Muscle of leg (tissue), 11 donors: ENCODE measurements around the gene RPS10. TPM values are rescaled to one million over a fixed set of nuclear protein-coding genes. Genes with fewer than 3 reads are reported as not detected.
"Not testable (repeated sequence)": the region's sequence is repeated elsewhere in the genome, so short reads cannot be mapped to it uniquely, and the experiment has no call there.

Experiments used
- DNase-seq: peaks from one replicate; pipeline ENCODE4 v3.0.0; 2013
- H3K27ac ChIP-seq: one replicate; pipeline ENCODE4 v1.5.1; 2013; ENCODE audit warnings: mild to moderate bottlenecking, low read length, control low read depth
- H3K27me3 ChIP-seq: one replicate; pipeline ENCODE4 v1.6.1; 2013; ENCODE audit warnings: low read length; ENCODE audit not compliant: control insufficient read depth, insufficient read depth
- H3K36me3 ChIP-seq: one replicate; pipeline ENCODE4 v1.6.1; 2013; ENCODE audit warnings: low read length; ENCODE audit not compliant: control insufficient read depth, insufficient read depth
- H3K4me1 ChIP-seq: one replicate; pipeline ENCODE4 v1.6.1; 2013; ENCODE audit warnings: low read length; ENCODE audit not compliant: control insufficient read depth, insufficient read depth
- H3K4me3 ChIP-seq: one replicate; pipeline ENCODE4 v1.5.1; 2013; ENCODE audit warnings: low read length, control low read depth
- H3K9me3 ChIP-seq: replicated peaks from 2 replicates; pipeline ENCODE4 v1.6.1; 2013; ENCODE audit warnings: low read depth, low read length; ENCODE audit not compliant: control insufficient read depth
- WGBS: methylation state at CpG from one replicate; pipeline ENCODE4 v1.1.5; 2013; ENCODE audit warnings: missing lambda C conversion rate; ENCODE audit not compliant: insufficient coverage; 5-methylcytosine and 5-hydroxymethylcytosine counted together
- polyA plus RNA-seq, 8 donors: library from polyadenylated mRNA; unstranded; fragments of 120-200 nt; gene quantifications; one replicate each; pipeline versions ENCODE4 v1.2.1 to v1.2.3, GENCODE V29; 2013; ENCODE audit warnings: inconsistent platforms in 1 of 8, low replicate concordance in 1 of 8; ENCODE audit not compliant: insufficient read length in 8 of 8, insufficient read depth in 1 of 8
- total RNA-seq: library from RNA; stranded (reverse); fragments of 120-200 nt; gene quantifications from one replicate; pipeline ENCODE4 v1.2.4, GENCODE V29; 2013

RPS10 gene
- total and polyA plus RNA-seq, 9 donors, result 1,692 to 3,799 (median 1,893) TPM

- H3K4me1 ChIP-seq, H3K27me3 ChIP-seq, H3K4me3 ChIP-seq, H3K36me3 ChIP-seq, DNase-seq, H3K9me3 ChIP-seq, H3K27ac ChIP-seq: not testable (repeated sequence)
- WGBS, result 93% methylated on average over 2 of the region's 5 CpGs
Observed at GRCh38 chr6:34377571-34377970, 48.3 kb downstream of the RPS10 start.

- Histone ChIP-seq H3K9me3 (no peaks in the 10 kb centered on the region), H3K27ac (no peak overlapping the region), H3K27me3 (no peaks in the 10 kb centered on the region), H3K4me3 (no peak overlapping the region), H3K4me1 (no peaks in the 10 kb centered on the region), H3K36me3 (no peaks in the 10 kb centered on the region)
- 88% methylated on average over 5 of the region's 5 CpGs for WGBS
- DNase-seq, result no peak
Observed at GRCh38 chr6:34375833-34376232, 50.0 kb downstream of the RPS10 start.

GRCh38 chr6:34374508-34374907 lies 51.4 kb downstream of the RPS10 start:
- no peaks in the 10 kb centered on the region for H3K27me3 ChIP-seq
- 75% methylated on average over 2 of the region's 4 CpGs for WGBS
- DNase-seq, result no peak
- no peaks in the 10 kb centered on the region for H3K9me3 ChIP-seq
- H3K36me3 ChIP-seq, result peaks cover 4% of the 10 kb centered on the region
- H3K27ac ChIP-seq, result peak overlapping the region; percentile 9
- H3K4me3 ChIP-seq, result no peak overlapping the region
- H3K4me1 ChIP-seq, result peaks cover 3% of the 10 kb centered on the region

GRCh38 chr6:34374069-34374468 lies 51.8 kb downstream of the RPS10 start:
- no CpG with 5 or more reads among the region's 3 CpGs for WGBS
- peak; percentile 39 for DNase-seq
- H3K4me1 ChIP-seq, result peaks cover 3% of the 10 kb centered on the region
- peaks cover 4% of the 10 kb centered on the region for H3K36me3 ChIP-seq
- H3K4me3 ChIP-seq, result no peak overlapping the region
- peak overlapping the region; percentile 13 for H3K27ac ChIP-seq
- no peaks in the 10 kb centered on the region for H3K9me3 ChIP-seq
- no peaks in the 10 kb centered on the region for H3K27me3 ChIP-seq

- DNase-seq, result no peak
- no peak overlapping the region for H3K27ac ChIP-seq
- no peaks in the 10 kb centered on the region for H3K9me3 ChIP-seq
- no peaks in the 10 kb centered on the region for H3K27me3 ChIP-seq
- H3K4me1 ChIP-seq, result peaks cover 3% of the 10 kb centered on the region
- H3K36me3 ChIP-seq, result peaks cover 4% of the 10 kb centered on the region
- WGBS, result no CpG with 5 or more reads among the region's 5 CpGs
- no peak overlapping the region for H3K4me3 ChIP-seq
Observed at GRCh38 chr6:34373511-34373910, 52.4 kb downstream of the RPS10 start.

GRCh38 chr6:34371865-34372264 lies 54.0 kb downstream of the RPS10 start:
- H3K9me3 ChIP-seq, H3K27me3 ChIP-seq, H3K4me1 ChIP-seq, DNase-seq, H3K36me3 ChIP-seq, H3K27ac ChIP-seq, H3K4me3 ChIP-seq: not testable (repeated sequence)
- WGBS, result no CpG with 5 or more reads among the region's 5 CpGs

GRCh38 chr6:34370361-34370760 lies 55.5 kb downstream of the RPS10 start:
- peak; percentile 70 for DNase-seq
- peaks cover 4% of the 10 kb centered on the region for H3K36me3 ChIP-seq
- H3K27me3 ChIP-seq, result no peaks in the 10 kb centered on the region
- H3K4me3 ChIP-seq, result no peak overlapping the region
- peaks cover 3% of the 10 kb centered on the region for H3K4me1 ChIP-seq
- 57% methylated on average over 1 of the region's 5 CpGs for WGBS
- no peaks in the 10 kb centered on the region for H3K9me3 ChIP-seq
- H3K27ac ChIP-seq, result peak overlapping the region; percentile 71

- DNase-seq, result no peak
- no peaks in the 10 kb centered on the region for H3K9me3 ChIP-seq
- 87% methylated on average over 2 of the region's 4 CpGs for WGBS
- no peak overlapping the region for H3K4me3 ChIP-seq
- no peaks in the 10 kb centered on the region for H3K27me3 ChIP-seq
- H3K36me3 ChIP-seq, result peaks cover 4% of the 10 kb centered on the region
- peak overlapping the region; percentile 71 for H3K27ac ChIP-seq
- H3K4me1 ChIP-seq, result peaks cover 3% of the 10 kb centered on the region
Observed at GRCh38 chr6:34369385-34369784, 56.5 kb downstream of the RPS10 start.

Other genes starting within 250 kb of the RPS10 start
- gene HMGA1, start 189.2 kb downstream of the RPS10 start, total RNA-seq, result 27.8 TPM
- 10 to 100 TPM; 58.7 to 99.6 (median 85.3) TPM for gene HMGA1, start 189.2 kb downstream of the RPS10 start, polyA plus RNA-seq
- gene SMIM29, start 177.1 kb downstream of the RPS10 start, total RNA-seq, result 12.0 TPM
- gene SMIM29, start 177.1 kb downstream of the RPS10 start, polyA plus RNA-seq, result 10 to 100 TPM in 1 of 8 donors, 1 to 10 TPM in 7; 7.7 to 11.0 (median 8.8) TPM
- 56.7 TPM for gene NUDT3, start 33.4 kb downstream of the RPS10 start, total RNA-seq
- gene NUDT3, start 33.4 kb downstream of the RPS10 start, polyA plus RNA-seq, result 10 to 100 TPM; 18.9 to 35.1 (median 26.3) TPM
- gene PACSIN1, start 40.0 kb upstream of the RPS10 start, total RNA-seq, result 0.27 TPM
- gene PACSIN1, start 40.0 kb upstream of the RPS10 start, polyA plus RNA-seq, result 1 to 10 TPM in 6 of 8 donors, under 1 TPM in 2; 0.45 to 3.0 (median 1.6) TPM
- 0.04 TPM for gene SPDEF, start 130.3 kb upstream of the RPS10 start, total RNA-seq
- gene SPDEF, start 130.3 kb upstream of the RPS10 start, polyA plus RNA-seq, result under 1 TPM in 5 of 8 donors, not detected in 3; 0.11 to 0.28 (median 0.11) TPM